IPS-20b (cell line): ENCODE data around the gene HSPA4.
"Not testable (repeated sequence)": the region's sequence is repeated elsewhere in the genome, so short reads cannot be mapped to it uniquely, and the experiment has no call there.

ENCODE experiments used
- H3K27ac ChIP-seq: one replicate; pipeline ENCODE4 v1.5.1; 2013; ENCODE audit warnings: low read length
- H3K27me3 ChIP-seq: 2 replicates; pipeline ENCODE4 v1.6.1; 2013; ENCODE audit warnings: mild to moderate bottlenecking, low read length, inconsistent platforms; ENCODE audit not compliant: insufficient read depth
- H3K36me3 ChIP-seq: 2 replicates; pipeline ENCODE4 v1.6.1; 2013; ENCODE audit warnings: low read depth, mild to moderate bottlenecking, inconsistent platforms, low read length, moderate library complexity; ENCODE audit not compliant: insufficient read depth
- H3K4me1 ChIP-seq: 2 replicates; pipeline ENCODE4 v1.6.1; 2013; ENCODE audit warnings: mild to moderate bottlenecking, control low read depth, inconsistent platforms, low read length, moderate library complexity; ENCODE audit not compliant: insufficient read depth
- H3K4me3 ChIP-seq: 2 replicates; pipeline ENCODE4 v1.5.1; 2013; ENCODE audit warnings: mild to moderate bottlenecking, low read length, inconsistent platforms
- H3K9ac ChIP-seq: 2 replicates; pipeline ENCODE4 v1.6.1; 2013; ENCODE audit warnings: low read depth, mild to moderate bottlenecking, inconsistent platforms, low read length, moderate library complexity
- H3K9me3 ChIP-seq: 2 replicates; pipeline ENCODE4 v1.6.1; 2013; ENCODE audit warnings: mild to moderate bottlenecking, low read depth, low read length, inconsistent platforms; ENCODE audit not compliant: insufficient read depth

HSPA4 gene

GRCh38 chr5:133129289-133129688 lies 77.5 kb downstream of the HSPA4 start:
- Histone ChIP-seq H3K27ac (no peak overlapping the region), H3K4me3 (no peak overlapping the region), H3K9ac (no peak overlapping the region), H3K9me3 (no peaks in the 10 kb centered on the region), H3K4me1 (no peaks in the 10 kb centered on the region), H3K27me3 (no peaks in the 10 kb centered on the region), H3K36me3 (no peaks in the 10 kb centered on the region)

DNA sequence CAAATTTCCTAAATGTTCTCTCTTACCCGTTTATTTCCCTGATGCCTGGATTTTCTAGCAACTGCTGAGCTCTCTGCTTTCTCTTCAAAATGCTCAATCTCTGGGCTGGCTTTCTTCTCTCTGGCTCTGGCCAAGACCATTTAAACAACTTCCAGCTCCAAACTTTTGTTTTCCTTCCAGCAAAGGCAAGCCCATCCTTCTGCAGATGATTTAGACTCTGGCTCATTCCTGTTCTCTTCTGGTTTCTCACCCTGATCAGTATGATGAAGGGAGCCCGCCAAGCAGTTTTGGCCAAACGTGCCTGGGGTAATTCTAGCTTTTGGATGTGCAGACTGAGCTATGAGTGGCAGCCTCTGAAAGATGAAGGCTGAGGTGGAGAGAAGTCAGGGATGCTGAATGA lies 78.1 kb downstream of the HSPA4 start:
- H3K4me3 ChIP-seq, result no peak overlapping the region
- no peak overlapping the region for H3K9ac ChIP-seq
- H3K4me1 ChIP-seq, result no peaks in the 10 kb centered on the region
- no peak overlapping the region for H3K27ac ChIP-seq
- no peaks in the 10 kb centered on the region for H3K36me3 ChIP-seq
- no peaks in the 10 kb centered on the region for H3K9me3 ChIP-seq
- no peaks in the 10 kb centered on the region for H3K27me3 ChIP-seq

DNA sequence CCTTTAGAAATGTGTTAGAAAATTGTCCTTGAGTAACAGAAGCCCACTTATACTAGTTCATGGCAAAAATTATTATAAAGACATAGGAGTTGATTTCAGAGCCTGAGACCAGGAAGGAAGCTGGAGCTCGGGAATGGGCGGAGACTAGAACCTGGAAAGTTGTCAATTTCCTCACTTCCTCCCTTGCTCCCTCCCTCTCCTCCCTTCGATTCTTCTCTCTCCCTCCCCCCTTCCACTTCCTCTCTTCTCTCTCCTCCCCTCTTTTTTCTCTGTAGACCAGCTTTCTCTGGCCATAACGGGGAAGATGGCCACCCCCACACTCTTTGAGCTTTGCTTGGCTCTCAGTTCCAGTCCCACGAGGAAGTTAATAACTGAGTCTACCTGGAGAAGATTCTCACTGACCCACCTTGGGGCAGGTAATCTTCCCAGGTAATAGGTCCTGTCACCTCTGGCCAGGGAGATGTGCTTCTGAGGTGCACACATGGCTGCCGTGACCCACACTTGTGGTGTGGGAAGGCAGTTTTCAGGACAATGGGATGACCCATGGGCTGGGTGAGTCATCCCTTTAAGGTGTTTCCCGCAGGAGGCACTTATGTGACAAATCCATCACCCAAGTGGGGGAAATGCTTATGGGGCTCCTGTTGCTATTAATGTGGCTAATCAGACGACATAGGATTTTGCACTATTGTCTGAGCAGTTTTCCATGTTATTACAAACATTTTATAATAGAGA lies 78.7 kb downstream of the HSPA4 start:
- Histone ChIP-seq H3K36me3 (no peaks in the 10 kb centered on the region), H3K4me3 (no peak overlapping the region), H3K27ac (no peak overlapping the region), H3K9me3 (no peaks in the 10 kb centered on the region), H3K4me1 (no peaks in the 10 kb centered on the region), H3K9ac (no peak overlapping the region), H3K27me3 (no peaks in the 10 kb centered on the region)

GRCh38 chr5:133132717-133133116 lies 80.9 kb downstream of the HSPA4 start:
- Histone ChIP-seq H3K36me3 (no peaks in the 10 kb centered on the region), H3K4me1 (no peaks in the 10 kb centered on the region), H3K9me3 (no peaks in the 10 kb centered on the region), H3K4me3 (no peak overlapping the region), H3K27ac (no peak overlapping the region), H3K9ac (no peak overlapping the region), H3K27me3 (no peaks in the 10 kb centered on the region)

DNA sequence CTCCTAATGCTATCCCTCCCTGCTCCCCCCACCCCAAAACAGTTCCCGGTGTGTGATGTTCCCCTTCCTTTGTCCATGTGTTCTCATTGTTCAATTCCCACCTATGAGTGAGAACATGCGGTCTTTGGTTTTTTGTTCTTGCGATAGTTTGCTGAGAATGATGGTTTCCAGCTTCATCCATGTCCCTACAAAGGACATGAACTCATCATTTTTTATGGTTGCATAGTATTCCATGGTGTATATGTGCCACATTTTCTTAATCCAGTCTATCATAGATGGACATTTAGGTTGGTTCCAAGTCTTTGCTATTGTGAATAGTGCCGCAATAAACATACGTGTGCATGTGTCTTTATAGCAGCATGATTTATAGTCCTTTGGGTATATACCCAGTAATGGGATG lies 81.4 kb downstream of the HSPA4 start:
- not testable (repeated sequence) for H3K9me3 ChIP-seq, H3K9ac ChIP-seq, H3K27me3 ChIP-seq, H3K4me3 ChIP-seq, H3K4me1 ChIP-seq, H3K36me3 ChIP-seq, H3K27ac ChIP-seq

DNA sequence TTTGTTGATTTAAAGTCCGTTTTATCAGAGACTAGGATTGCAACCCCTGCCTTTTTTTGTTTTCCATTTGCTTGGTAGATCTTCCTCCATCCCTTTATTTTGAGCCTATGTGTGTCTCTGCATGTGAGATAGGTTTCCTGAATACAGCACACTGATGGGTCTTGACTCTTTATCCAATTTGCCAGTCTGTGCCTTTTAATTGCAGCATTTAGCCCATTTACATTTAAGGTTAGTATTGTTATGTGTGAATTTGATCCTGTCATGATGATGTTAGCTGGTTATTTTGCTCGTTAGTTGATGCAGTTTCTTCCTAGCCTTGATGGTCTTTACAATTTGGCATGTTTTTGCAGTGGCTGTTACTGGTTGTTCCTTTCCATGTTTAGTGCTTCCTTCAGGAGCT lies 85.1 kb downstream of the HSPA4 start:
- H3K27me3 ChIP-seq, H3K4me1 ChIP-seq, H3K4me3 ChIP-seq, H3K27ac ChIP-seq, H3K36me3 ChIP-seq, H3K9me3 ChIP-seq, H3K9ac ChIP-seq: not testable (repeated sequence)

DNA sequence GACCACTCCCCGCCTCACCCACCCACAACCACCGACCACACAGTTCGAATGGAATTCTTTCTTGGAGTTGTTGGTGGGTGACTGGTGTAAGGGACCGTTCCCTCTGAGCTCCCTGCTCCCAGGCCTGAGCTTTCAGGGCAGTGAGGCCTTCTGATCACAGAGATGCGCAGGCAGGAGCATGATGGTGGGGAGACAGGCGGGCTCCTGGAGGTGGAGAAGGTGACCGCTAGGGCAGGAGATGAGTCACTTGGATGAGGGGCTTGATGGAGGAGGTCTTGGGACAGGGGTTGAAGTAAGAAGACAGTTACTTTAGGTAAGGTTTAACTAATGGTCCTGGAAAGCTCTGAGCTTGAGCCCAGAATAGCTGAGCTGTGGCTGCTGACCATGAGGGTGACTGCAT lies 88.5 kb downstream of the HSPA4 start:
- Histone ChIP-seq H3K9me3 (no peaks in the 10 kb centered on the region), H3K36me3 (no peaks in the 10 kb centered on the region), H3K27me3 (no peaks in the 10 kb centered on the region; the same call in 1 of the 2 replicates), H3K9ac (no peak overlapping the region), H3K27ac (no peak overlapping the region), H3K4me1 (no peaks in the 10 kb centered on the region), H3K4me3 (no peak overlapping the region)

DNA sequence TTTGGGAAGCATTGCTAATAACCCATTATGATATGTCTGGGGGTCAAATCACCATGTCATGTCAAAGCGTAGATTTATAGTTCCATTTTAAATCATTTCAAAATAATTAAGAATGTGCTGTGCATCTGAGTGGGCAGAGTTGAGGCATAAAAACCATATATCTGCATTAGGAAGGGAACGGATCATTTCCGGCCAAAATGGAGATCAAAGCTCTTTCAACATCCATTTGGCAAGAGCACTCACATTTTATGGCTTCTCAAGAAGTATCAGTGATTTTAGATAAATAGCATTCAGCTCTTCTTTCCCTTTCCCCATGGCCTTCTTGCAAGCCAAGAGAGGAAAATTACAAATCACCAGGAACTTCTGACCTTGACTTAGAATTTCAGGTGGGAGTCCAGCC lies 89.9 kb downstream of the HSPA4 start:
- H3K27me3 ChIP-seq, result no peaks in the 10 kb centered on the region; the same call in 1 of the 2 replicates
- H3K36me3 ChIP-seq, result no peaks in the 10 kb centered on the region
- H3K9ac ChIP-seq, result no peak overlapping the region
- no peak overlapping the region for H3K4me3 ChIP-seq
- no peaks in the 10 kb centered on the region for H3K9me3 ChIP-seq
- no peak overlapping the region for H3K27ac ChIP-seq
- no peaks in the 10 kb centered on the region for H3K4me1 ChIP-seq

GRCh38 chr5:133142782-133143181 lies 91.0 kb downstream of the HSPA4 start:
- Histone ChIP-seq H3K4me3 (no peak overlapping the region), H3K27ac (no peak overlapping the region), H3K27me3 (no peaks in the 10 kb centered on the region; the same call in 1 of the 2 replicates), H3K9ac (no peak overlapping the region), H3K36me3 (no peaks in the 10 kb centered on the region), H3K4me1 (no peaks in the 10 kb centered on the region), H3K9me3 (no peaks in the 10 kb centered on the region)

- Histone ChIP-seq H3K27me3 (no peaks in the 10 kb centered on the region; the same call in 1 of the 2 replicates), H3K36me3 (no peaks in the 10 kb centered on the region), H3K9ac (no peak overlapping the region), H3K4me1 (no peaks in the 10 kb centered on the region), H3K27ac (no peak overlapping the region), H3K9me3 (no peaks in the 10 kb centered on the region), H3K4me3 (no peak overlapping the region)
Observed at GRCh38 chr5:133144245-133144981, 92.6 kb downstream of the HSPA4 start.

DNA sequence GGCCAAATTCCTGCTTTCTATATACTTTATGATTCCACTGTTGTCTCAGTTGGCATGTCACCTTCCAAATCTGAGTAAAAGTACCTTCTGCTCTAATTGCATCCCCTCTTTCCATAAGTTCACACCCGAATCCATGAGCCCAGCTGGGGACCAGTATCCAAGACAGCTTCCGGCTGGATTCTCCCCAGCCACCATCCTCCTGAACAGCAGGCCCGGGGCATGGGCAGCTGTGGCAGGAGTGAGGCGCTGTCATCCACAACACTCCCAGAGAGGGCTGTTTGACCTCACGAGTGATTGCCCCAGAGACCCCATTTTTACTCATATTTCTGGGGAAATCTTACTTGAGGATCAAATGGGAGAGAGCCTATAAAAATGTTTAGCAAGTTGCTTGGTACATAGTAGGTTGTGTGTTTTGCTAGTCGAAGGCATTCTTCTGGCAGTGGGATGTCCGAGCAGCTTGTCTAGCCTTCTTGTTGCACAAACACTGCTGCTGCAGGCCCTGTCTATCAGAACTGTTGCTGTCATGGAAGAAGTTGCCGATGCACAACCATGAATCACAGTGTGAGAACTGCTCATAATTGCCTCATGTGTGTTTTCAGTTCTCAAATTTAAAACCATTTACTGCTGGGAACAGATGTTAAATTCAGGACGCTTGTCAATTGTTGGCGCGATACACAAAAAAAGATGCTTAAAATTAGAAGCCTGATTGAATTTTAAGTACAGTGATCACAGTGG lies 93.8 kb downstream of the HSPA4 start:
- no peak overlapping the region for H3K27ac ChIP-seq
- no peak overlapping the region for H3K4me3 ChIP-seq
- no peaks in the 10 kb centered on the region; the same call in 1 of the 2 replicates for H3K27me3 ChIP-seq
- H3K4me1 ChIP-seq, result no peaks in the 10 kb centered on the region
- no peak overlapping the region for H3K9ac ChIP-seq
- no peaks in the 10 kb centered on the region for H3K9me3 ChIP-seq
- H3K36me3 ChIP-seq, result no peaks in the 10 kb centered on the region

GRCh38 chr5:133147411-133147810 lies 95.6 kb downstream of the HSPA4 start:
- H3K4me3 ChIP-seq, result no peak overlapping the region
- H3K9ac ChIP-seq, result no peak overlapping the region
- no peaks in the 10 kb centered on the region for H3K4me1 ChIP-seq

More at GRCh38 chr5:133147411-133147810, 95.6 kb downstream of the HSPA4 start:
- Histone ChIP-seq H3K27me3 (no peaks in the 10 kb centered on the region), H3K27ac (no peak overlapping the region), H3K9me3 (no peaks in the 10 kb centered on the region), H3K36me3 (no peaks in the 10 kb centered on the region)
